NCI-H526 treated with DMSO at 0.1 percent for 48 hours (cell line): ENCODE data around the gene PRDM7.
"Not testable (repeated sequence)": the region's sequence is repeated elsewhere in the genome, so short reads cannot be mapped to it uniquely, and the experiment has no call there.

Experiments used
- DNase-seq: peaks from one replicate; lab custom pipeline; 2025; lab: John Stamatoyannopoulos, UW

PRDM7 gene

DNA sequence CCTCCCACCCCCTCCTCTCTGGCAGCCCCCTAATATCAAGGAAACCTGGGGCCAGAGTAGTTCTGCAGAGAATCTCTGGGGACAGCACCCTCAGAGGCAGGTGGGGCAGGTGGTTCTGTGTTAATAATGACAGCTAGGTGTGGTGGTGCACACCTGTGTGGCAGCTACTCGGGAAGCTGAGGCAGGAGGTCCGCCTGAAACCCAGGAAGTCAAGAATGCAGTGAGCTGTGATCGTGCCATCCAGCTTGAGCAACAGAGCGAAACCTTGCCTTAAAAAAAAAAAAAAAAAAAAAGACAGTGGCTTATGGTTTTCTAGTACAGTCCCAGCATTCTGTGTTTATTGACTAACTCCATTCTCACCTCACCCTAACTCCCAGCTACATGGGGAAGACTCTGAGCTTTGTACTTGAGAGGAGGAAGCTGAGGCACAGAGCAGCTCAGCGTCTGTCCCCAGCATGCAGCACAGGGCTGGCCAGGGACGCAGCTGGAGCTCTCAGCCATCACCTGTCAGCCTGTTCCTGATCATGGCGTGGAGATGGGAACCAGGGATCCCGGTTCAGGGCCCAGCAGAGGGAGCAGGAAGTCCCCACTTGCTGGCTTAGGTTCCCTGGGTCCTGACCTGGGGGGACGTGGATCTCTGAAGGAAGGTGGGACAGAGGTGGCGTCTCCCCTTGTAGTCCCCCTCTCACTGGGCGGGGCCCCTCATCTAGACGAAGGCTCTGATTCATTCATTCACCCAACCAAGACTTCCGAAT, 64.0 kb downstream of the PRDM7 start:
- DNase-seq, result no peak

DNA sequence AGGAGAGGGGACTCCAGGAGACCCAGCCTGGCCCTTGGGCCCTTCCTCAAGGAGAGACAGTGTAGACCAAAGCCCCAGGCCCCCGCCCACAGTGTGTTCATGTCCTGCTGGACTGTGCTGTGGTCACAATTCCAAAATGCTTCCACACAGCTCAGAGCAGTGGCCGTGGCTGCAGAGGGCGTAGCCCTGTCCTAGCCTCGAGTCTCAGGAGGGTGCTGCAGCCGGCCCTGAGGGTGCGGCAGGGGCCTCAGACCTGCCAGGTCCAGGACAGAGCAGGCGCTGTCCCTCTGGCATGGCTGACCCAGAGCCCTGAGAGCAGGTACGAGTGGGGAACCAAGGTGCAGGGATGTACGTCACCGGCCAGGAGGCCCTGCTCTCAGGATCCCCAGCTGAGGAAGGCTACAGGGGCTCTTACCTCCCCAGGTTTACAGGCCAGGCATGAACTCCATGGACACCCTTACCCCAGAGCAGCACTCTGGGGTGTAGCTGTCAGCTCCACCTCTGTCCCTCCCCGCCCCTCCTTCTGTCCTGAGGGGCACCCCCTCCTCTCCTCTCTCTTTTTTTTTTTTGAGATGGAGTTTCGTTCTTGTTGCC, 65.1 kb downstream of the PRDM7 start:
- DNase-seq, result no peak

DNA sequence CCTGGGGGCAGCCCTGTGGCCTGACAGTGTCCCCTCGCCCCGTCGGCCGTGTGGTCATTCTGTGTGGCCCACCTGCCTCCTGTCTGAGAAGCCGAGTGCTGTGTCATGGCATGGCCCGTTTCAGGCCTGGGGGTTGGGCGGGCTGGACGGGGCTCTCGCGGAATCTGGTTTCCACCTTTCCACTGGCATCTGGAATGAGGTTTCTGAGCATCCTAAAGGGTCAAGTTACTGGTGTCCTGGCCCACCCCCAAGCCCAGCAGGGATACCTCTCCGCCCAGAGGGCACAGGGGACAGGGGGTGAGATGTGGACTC, 65.7 kb downstream of the PRDM7 start:
- no peak for DNase-seq

DNA sequence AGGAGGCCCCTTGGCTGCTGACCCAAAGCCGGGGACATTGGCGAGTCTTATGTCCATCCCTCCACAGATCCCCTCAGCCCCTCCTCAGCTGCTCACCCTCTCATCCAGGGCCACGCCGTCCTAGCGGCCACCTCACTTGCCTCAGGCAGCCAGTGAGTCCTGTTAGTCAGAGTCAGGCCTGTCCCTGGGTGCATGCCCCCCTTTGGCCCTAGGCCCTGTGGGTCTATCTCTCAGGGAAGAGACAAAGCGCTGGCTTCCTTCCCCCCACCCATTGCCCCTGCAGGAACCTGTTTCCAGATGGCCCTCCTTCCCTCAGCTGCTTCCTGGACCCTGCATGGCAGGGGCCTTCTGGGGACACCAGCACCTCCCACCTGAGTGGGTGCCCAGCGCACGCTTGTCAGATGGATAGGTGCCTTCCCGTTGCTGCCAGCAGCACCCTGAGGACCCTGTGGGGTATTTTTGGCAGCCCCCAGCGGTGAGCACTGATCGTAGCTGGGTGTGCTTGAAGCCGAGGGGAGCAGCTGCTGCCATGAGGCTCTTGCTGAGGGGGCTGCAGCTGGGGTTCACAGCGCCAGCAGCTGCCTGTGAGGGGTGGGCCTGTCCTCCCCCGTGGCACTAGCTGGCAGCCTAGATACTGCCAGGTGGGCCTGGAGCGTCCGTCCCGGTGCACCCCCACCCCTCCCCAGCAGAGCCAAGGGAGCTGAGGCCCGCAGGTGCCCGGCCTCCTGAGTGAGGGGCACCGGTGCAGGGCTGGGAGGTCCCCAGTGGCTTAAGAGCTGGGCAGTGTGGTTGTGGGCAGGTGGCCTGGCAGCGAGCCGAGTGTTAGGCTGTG, 66.2 kb downstream of the PRDM7 start:
- DNase-seq, result no peak

DNA sequence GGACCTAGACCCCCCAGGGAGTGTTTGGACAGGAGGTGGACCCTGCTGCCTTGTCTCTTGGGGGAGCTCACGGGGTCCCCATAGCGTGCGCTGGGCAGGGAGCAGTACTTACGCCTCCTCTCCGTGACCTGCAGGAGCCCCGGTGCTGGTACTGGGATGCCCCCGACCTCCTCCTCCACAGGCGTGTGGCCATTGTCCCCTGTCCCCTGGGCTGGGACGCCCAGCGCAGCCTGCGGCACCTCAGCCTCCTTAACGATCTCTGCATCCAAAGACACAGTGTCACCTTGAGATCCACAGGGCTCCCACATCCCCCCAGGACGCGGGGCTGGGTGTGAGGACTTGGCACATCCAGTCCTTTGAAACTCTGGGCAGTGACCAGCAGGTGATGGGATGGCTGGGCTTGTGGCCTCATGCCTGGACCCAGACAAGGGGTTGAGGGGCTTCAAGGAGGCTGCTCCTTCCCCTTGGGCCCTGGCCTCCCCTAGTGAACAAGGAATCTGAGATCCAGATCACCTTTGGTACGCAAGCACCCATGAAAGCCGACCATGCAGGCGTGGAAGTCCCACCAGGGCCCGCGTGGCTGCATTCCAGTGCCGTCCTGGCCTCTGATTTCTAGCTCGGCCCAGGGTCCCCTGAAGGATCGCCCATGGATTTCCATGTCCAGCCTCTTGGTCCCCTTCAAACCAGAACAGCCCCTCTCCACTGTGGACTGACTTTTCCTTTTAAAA, 67.8 kb downstream of the PRDM7 start:
- DNase-seq, result no peak

DNA sequence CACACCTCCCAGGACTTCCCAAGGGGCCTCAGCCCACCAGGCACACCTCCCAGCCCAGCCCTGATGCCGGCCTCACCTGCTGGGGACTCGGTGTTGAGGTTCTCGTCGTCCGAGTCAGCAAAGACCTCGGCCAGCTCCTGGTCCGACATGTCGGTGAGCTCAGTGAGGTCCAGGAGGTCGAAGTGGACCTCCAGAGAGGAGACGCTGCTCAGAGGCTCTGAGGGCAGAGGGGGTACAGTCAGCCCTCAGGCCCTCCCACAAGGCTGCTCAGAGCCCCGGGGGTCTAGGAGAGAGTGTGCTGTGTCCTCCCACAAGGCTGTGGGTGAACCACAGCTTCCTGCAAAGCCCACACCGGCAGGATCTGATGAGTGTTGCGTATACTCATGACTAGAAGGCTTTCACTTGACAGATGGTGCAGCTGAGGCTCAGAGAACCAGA, 68.4 kb downstream of the PRDM7 start:
- DNase-seq, result no peak

DNA sequence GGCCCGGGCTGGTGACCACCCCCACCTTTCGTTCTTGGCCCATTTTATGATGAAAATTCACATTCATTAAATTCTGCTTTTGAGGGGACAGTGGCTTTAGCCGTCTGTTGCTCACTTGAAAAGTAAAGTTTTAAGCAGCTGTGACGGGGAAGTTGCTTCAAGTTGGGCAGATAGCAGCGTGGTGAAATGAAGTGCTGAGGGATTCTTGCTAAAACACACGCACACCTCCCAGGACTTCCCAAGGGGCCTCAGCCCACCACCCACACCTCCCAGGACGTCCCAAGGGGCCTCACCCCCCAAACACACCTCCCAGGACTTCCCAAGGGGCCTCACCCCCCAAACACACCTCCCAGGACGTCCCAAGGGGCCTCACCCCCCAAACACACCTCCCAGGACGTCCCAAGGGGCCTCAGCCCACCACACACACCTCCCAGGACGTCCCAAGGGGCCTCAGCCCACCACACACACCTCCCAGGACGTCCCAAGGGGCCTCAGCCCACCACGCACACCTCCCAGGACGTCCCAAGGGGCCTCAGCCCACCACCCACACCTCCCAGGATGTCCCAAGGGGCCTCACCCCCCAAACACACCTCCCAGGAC, 69.4 kb downstream of the PRDM7 start:
- DNase-seq, result not testable (repeated sequence)

DNA sequence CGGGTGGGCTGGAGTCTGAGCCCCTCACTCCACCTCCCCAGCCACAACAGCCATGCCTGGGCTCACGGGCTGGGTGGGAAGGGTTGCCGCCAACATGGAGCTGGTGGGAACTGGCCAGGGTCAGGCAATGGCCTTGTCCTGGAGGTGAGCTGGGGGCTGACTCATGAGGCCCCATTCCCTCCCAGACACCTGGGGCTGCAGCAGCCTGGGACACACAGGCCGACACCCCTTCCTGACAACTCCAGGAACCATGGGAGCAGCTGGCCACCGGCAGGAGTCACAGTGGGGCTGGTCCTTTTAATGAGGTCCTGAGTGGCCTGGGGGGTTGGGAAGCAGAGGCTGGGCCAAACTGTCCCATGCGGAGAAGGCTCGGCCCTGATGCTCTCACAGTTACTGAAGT, 70.1 kb downstream of the PRDM7 start:
- no peak for DNase-seq
